Hindlimb muscle (tissue), 1 donor: ENCODE data around the gene IFFO2. TPM values are rescaled to one million over a fixed set of nuclear protein-coding genes. Genes with fewer than 3 reads are reported as not detected.
"Not testable (repeated sequence)": the region's sequence is repeated elsewhere in the genome, so short reads cannot be mapped to it uniquely, and the experiment has no call there.

ENCODE experiments used
- DNase-seq: peaks from one replicate; pipeline ENCODE4 v3.0.0-alpha.2; 2013
- polyA plus RNA-seq: library from polyadenylated mRNA; unstranded; fragments of 120-200 nt; gene quantifications from one replicate; pipeline ENCODE4 v1.2.1, GENCODE V29; 2013; ENCODE audit not compliant: insufficient read length

IFFO2 gene
- polyA plus RNA-seq, 1 donor, result 6.2 TPM

GRCh38 chr1:18917071-18917799 lies 39.2 kb downstream of the IFFO2 start:
- DNase-seq, result no peak

GRCh38 chr1:18915341-18915740 lies 41.1 kb downstream of the IFFO2 start:
- no peak for DNase-seq

DNA sequence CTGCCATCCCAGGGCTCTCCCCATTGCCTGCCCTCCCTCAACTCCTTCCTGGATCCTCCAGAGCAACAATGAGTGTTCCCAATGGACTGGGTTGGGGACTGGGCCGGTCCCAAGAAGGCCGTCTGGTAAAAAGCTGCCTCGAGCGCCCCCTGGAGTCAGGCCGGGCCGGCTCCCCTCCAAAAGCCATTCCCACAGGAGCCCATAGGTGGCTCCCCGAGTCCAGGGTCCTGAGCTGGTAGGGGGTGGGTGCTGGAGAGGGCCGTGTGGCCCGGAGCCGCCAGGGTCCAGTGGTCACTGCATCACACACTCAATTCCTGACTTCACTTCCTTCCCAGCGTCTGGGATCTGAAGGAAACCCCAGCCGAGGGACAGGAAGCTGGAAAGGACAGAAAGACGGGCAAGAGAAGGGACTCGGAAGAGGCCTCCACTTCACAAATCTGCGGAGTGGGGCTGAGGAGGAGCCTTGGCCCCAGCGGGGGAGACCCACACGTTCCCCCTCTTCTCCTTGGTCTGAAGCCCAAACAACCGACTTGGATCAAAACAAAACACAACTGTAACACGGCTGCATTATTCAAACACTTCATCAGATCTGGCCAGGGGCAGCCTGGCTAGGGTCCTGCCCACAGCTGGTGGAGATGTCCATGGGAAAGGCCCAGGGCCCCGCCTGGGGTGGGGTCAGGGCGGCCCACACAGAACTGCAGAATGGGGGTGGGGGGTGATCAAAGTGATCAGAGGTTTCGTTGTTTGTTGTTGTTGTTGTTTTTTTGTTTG lies 43.2 kb downstream of the IFFO2 start:
- peak; percentile 49 for DNase-seq

GRCh38 chr1:18912550-18912949 lies 43.9 kb downstream of the IFFO2 start:
- no peak for DNase-seq

DNA sequence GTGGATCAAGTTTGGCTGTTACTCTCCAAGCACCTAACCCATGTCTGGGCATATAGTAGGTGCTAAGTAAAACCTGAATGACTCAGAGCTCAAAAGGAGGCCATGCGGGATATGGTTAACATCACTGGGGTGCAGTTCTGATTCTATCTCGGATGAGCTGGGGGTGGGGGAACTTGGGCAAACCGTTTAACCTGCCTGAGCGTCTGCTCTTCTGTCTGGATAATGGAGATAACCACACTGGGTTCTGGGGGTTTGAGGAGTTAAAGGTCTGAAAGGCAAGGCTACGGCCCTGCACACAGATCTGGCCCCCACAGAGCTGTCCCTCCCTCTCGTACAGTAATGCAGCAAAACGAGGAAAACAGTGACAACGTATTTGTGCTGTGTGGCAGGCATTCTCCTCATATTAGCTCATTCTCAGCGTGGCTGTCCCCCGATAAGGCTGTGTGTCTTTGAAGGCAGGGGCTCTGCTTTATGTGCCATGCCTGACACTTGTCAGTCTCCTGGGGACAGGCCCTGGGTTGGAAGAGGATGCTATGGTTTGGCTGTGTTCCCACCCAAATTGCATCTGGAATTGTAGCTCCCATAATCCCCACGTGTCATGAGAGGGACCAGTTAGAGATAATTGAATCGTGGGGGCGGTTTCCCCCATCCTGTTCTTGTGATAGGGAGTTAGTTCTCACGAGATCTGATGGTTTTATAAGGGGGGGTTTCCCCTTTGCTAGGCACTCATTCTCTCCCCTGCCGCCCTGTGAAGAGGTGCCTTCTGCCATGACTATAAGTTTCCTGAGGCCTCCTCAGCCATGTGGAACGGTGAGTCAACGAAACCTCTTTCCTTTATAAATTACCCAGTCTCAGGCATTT lies 47.3 kb downstream of the IFFO2 start:
- DNase-seq, result no peak

GRCh38 chr1:18907917-18908845 lies 48.3 kb downstream of the IFFO2 start:
- no peak for DNase-seq

GRCh38 chr1:18907021-18907916 lies 49.2 kb downstream of the IFFO2 start:
- peak; percentile 72 for DNase-seq

DNA sequence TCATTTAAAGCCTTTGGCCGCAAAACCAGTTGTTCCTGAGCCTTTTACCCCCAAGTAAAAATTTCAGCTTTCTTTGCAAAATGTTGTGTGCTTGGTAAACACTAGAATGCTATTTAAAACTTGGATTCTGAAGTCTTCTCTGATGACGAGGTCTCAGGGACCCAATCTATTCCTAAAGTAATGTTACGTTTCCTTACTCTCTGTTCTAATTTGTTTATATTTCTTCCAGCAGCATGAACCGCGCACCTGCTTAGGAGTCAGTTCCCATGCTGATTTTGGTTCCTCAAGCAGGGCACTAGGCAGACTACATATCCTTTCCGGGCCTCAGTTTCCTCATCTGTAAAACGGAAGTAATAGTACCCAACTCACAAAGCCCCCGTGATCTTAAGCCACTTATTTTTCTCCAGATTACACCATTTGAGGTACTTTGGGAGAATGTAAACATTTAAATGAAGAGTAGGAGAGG lies 53.2 kb downstream of the IFFO2 start:
- DNase-seq, result no peak

- peak; percentile 97 for DNase-seq
These were observed 53.8 kb downstream of the IFFO2 start, which contains the start of gene ALDH4A1 for GRCh38 chr1:18902523-18903290. Gene ALDH4A1, minus strand, starts transcription at chr1:18902555. Its CDS starts 32 bp downstream, at chr1:18902523.

DNA sequence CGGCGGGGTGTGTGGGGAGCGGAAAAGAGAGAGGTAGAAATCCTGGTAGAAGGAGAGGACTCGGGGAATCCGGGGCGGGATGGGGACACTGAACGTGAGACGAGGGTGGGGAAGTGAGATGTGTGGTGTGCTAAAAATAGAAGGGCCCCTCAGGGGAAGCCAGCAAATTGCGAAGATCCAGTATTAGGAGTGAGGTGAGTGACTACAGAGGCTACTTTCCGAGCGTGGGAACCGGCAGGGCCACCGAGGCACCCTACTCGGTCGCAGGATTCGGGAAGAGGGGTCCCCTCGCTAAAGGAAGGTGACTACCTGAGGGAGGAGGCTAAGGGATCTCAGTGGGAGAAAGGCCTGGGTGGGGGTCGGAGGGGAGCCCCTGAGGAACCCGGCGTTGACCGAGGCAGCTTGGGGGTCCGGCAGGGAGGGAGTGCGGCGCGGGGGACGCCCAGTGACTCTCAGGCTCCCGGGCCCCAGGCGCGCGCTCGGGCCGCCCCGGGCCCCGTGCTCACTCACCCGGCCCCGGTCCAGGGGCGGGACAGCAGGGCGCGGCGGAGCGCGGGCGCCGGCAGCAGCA lies 54.4 kb downstream of the IFFO2 start:
- DNase-seq, result no peak

GRCh38 chr1:18901147-18901951 lies 55.1 kb downstream of the IFFO2 start:
- no peak for DNase-seq

DNA sequence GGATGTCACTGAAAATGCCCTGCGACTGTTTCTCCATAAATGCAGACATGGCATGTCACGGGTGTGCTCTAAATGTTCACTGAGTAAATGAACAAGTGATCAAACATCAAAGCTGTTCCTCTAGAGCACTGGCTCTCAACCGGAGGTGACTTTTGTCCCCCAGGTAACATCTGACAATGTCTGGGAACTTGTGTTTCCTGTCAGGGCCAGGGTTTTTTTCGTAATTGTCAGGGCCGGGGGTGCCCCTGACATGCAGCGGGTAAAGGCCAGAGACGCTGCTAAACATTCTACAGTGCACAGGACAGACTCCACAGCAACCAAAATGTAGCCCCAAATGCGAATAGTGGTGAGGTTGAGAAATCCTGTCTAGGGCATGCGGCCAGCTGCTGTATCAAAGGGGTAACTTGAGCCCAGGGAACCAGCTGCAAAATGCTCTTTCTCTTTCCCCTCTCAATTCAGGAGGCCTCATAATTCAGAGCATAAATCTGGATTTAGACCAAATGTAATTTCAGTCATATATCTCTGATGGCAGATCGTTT lies 56.1 kb downstream of the IFFO2 start:
- no peak for DNase-seq

DNA sequence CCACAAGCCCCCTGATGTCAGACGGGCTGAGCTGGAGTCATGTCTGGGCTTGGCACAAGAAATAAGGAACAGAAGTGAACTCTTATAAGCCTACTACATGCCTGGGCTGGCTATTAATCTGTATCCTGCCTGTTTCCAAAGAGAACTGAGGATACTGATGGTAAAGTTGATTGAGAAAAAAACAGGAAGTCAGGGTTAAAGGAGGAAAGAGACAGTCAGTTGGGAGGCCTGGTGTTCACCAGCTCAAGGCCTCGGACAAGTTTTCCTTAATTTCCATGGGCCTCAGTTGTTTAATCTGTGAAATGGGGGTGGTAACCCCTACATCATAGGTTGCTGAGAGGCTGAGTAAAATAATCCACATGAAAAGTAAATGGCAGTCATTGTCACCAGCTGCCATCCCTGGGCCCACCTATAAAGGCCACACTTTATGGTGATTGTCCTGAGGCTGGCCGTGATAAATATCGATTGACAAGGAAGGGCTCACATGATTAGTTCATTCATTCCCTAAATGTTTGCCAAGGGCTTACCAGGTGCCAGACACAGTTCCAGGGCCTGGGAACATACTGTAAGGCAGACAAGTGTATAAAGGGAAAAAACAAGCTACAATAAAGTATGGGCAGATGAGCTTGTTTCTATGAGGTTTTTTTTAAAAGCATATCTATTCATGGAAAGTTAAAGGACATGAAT lies 57.0 kb downstream of the IFFO2 start:
- no peak for DNase-seq

DNA sequence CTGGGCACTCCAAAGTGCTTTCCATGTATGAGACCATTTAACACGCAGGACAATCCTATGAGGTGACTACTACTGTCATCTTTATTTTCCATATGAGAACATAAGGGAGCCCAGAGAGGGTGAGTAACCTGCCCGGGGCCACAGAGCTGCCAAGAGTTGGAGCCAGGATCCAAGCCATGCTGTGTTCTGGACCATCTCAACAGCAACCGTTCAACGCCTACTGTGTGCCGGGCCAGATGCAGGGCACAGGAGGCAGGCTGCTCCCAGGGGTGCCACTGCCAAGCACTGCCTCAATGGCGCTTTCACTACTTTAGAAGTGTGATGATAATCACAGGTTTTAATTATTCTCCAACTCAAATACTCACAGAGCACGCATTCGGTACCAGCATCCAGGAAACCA lies 57.9 kb downstream of the IFFO2 start:
- DNase-seq, result no peak

- no peak for DNase-seq
These were observed 61.2 kb downstream of the IFFO2 start for GRCh38 chr1:18895317-18895716.

DNA sequence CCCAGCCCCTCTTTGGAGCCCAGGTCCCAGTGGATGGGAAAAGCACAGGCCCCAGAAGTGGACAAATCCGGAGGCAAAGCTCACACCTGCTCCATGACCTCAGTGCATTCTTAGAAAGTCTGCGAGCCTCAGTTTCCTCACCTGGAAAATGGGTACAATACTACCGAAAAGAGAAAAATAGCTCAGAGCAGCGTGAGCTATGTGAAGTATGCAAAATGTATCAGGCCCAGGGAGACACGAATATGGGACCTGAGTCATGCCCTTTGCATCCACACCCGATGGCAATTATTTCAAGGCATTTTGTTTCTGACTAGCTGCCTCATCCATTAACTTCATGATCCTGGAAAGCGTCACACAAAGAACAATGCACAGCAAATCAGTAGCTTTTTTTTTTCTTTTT lies 63.4 kb downstream of the IFFO2 start:
- no peak for DNase-seq

DNA sequence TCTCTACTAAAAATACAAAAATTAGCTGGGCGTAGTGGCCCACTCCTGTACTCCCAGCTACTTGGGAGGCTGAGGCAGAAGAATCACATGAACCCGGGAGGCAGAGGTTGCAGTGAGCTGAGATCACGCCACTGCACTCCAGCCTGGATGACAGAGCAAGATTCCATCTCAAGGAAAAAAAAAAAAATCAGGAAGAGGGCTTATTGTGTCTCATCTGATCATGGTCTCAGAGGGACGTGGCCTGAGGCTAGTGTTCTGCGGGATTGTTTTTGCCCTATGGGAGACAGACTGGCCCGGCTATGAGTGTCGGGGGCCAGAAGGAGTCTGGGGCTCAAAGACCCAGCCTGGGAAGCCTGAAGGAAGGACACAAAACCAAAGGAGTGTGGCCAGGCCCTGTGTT lies 64.6 kb downstream of the IFFO2 start:
- DNase-seq, result not testable (repeated sequence)

DNA sequence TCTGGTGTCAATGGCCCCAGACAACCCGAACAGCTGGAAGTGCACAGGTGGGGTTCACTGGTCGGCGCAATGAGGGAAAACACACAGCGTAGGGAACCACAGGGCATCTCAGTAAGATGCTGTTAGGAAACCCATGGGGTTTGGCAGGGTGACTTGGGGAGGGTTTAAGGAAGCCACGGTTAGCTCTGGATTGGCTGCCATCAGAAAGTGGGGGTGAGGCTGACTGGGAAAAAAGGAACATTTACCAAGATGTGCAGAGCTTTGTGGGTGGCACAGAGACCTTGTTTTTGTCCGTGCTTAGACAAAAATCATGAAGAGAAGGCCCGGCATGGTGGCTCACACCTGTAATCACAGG lies 65.1 kb downstream of the IFFO2 start:
- no peak for DNase-seq
